HCT116 (cell line): Measurements from ENCODE around the gene SMIM12.

Experiments used
- POLR2AphosphoS5 ChIP-seq: IDR thresholded peaks from 2 replicates; pipeline ENCODE4 v1.6.1; 2011; ENCODE audit warnings: mild to moderate bottlenecking, low read depth, low read length, moderate library complexity
- SIN3A ChIP-seq: IDR thresholded peaks from 2 replicates; pipeline ENCODE4 v1.6.1; 2012; ENCODE audit warnings: low read depth

DNA sequence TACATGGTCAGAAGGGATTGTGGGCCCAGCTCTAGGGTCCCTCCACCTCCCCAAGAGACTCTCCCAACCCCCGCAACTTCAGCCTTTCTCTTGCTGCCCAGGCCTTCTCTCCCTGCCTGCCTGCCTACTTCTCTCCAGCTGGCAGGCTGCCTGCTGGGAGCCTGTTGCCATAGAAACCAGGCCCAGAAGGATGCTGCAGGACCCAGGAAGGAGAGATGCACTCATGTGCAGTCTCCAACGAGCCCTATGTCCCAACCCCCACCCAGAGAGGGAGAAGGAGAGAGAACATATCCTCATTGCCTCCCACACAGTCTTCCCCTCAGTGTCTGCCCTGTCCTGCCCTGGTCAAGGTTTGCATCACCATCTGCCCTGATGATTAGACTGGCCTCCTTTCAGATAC lies 10.8 kb upstream of the SMIM12 start:
- no peak for TF ChIP-seq POLR2AphosphoS5
- TF ChIP-seq SIN3A, result no peak
